Uterus (tissue), 2 donors: ENCODE data around the gene GSDME.

Source experiments
- POLR2A ChIP-seq, 2 donors: fragments of 450-650 bp; IDR thresholded peaks; one replicate each; pipeline ENCODE4 v1.6.1; 2016; ENCODE audit warnings: antibody characterized with exemption in 2 of 2, mild to moderate bottlenecking in 1 of 2, moderate library complexity in 1 of 2
- TF ChIP-seq, protein P1 (sequence below), 4 experiments: fragments of 200-600 bp in 2 of 4; fragments of 450-650 bp in 2 of 4; sonication (generic) in 2 of 4; IDR thresholded peaks; one replicate each; pipeline ENCODE4 v1.5.1; 2016 to 2019; ENCODE audit warnings: antibody characterized with exemption in 4 of 4, mild to moderate bottlenecking in 2 of 4, moderate library complexity in 1 of 4

GRCh38 chr7:24704311-24704710, 53.0 kb downstream of the GSDME start:
- TF ChIP-seq, protein P1, sequence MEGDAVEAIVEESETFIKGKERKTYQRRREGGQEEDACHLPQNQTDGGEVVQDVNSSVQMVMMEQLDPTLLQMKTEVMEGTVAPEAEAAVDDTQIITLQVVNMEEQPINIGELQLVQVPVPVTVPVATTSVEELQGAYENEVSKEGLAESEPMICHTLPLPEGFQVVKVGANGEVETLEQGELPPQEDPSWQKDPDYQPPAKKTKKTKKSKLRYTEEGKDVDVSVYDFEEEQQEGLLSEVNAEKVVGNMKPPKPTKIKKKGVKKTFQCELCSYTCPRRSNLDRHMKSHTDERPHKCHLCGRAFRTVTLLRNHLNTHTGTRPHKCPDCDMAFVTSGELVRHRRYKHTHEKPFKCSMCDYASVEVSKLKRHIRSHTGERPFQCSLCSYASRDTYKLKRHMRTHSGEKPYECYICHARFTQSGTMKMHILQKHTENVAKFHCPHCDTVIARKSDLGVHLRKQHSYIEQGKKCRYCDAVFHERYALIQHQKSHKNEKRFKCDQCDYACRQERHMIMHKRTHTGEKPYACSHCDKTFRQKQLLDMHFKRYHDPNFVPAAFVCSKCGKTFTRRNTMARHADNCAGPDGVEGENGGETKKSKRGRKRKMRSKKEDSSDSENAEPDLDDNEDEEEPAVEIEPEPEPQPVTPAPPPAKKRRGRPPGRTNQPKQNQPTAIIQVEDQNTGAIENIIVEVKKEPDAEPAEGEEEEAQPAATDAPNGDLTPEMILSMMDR (IDR thresholded peaks at IDR 0.05): no peak
- TF ChIP-seq POLR2A (IDR thresholded peaks at IDR 0.05): no peak
